ENCODE data around the gene SPESP1.
"Not testable (repeated sequence)": the region's sequence is repeated elsewhere in the genome, so short reads cannot be mapped to it uniquely, and the experiment has no call there.

The SPESP1 gene

DNA sequence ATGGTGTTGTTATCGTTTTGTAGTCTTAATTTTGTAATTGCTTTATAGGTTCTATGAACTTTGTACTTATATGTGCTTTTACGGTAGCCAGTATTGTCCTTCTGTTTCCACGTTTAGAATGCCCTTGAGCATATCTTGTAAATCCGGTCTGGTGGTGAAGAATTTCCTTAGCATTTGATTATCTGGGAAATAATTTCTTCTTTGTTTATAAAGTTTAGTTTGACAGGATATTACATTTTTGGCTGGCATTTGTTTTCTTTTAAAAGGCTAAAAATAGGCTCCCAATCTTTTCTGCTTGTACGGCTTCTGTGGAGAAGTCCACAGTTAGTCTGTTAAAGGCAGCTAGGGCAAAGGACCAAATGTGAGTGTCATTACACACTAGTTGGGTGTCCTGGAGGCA is 36.7 kb downstream of the SPESP1 start:
- DNase-seq: no peak

DNA sequence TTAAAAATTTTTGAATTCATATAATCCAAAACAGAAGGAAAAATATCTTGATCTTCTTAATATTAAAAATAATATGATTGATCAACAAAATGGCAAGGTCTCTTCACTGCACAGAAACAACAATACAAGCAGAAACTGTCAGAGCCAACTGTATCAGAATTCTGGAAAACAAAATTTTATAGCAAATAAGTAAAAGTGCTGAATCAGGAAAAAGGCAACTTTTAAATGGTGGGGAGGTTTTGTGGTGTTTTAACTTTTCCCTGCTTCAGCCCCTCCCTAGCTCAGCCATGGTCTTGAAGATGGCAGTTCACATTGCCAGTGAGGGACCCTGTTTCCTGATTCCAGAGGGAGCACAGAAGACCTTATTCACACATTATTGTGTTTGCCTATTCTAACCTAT is 37.6 kb downstream of the SPESP1 start:
- DNase-seq: no peak

DNA sequence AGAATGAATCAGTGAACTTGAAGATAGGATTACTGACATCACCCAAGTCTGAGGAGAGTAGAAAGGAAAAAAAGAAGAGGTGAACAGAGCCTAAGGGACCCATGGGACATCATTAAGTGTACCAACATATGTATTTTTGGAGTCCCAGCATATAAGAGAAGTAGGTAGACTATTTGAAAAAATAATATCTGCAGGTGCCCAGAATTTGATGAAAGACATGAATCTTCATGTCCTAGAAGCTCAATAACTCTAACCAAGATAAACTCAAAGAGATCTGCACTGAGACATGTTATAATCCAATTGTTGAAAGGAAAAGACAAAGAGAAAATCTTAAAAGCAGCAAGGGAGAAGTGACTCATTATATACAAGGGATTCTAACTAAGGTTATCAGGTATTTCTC is 39.0 kb downstream of the SPESP1 start:
- no peak for DNase-seq

DNA sequence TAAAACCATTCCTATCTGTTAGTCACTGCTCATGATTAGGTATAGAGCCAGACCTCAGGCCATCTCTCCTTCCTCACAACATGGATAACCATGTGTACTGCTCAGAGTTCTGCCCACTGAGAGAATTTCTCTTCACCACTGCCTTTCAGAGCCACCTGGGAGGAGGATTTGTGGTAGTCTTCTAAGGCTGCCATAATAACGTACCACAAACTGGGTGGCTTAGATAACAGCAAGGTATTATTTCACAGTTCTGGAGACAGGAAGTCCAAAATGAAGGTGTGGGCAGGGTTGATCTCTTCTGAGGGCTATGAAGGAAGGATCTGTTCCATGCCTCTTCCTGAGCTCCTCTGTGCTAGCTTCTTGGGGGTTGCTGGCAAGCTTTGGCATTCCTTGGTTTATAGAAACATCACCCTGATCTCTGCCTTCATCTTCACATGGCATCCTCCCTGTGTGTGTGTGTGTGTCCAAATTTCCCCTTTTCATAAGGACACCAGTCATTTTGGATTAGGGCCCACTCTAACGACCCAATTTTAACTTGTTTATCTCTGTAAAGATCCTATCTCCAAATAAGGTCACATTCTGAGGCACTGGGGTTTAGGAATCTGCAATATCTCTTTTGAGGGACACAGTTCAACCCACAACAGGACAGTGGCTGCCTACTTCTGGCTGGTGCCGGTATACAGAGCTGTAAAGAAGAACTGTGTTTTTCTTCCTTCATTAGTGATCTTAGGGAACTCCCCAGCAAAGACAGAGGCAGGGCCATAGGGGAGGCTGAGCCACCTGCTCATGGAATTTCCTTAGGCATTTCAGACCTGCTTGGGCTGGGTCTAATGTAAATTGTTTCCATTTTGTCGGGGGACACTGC is 42.1 kb downstream of the SPESP1 start:
- DNase-seq: no peak

GRCh38 chr15:68975651-68976160 is 45.4 kb downstream of the SPESP1 start:
- DNase-seq: not testable (repeated sequence)

DNA sequence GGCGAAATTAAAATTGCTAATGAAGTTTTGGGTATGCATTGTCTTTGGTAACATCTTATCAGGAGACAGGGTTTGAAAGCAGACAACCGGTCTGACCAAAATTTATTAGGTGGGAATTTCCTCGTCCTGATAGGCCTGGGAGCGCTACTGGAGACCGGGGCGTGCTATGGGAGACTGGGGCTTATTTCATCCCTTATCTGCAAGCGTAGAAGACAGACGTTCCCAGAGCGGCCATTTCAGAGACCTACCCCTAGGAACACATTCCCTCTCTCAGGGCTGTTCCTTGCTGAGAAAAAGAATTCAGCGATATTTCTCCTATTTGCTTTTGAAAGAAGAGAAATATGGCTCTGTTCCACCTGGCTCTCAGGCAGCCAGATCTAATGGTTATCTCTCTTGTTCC is 47.1 kb downstream of the SPESP1 start:
- DNase-seq: not testable (repeated sequence)

DNA sequence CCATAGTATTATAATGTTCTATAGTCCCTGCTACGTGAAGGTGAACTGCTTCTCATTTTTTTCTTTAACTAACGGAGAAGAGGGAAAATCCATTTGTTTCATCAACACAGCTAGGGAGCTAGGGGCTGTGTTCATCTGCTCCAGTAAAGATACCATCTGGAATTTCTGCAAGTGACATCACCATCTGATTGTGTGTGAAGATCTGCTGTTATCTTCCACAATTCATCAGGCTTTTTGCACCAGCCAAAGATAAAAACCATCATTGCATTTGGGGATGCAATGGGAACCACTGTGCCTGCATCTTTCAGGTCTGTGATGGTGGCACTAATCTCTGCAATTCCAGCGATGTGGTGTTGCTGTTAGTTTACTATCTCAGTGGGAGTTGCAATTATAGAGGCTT is 48.7 kb downstream of the SPESP1 start:
- DNase-seq: no peak

DNA sequence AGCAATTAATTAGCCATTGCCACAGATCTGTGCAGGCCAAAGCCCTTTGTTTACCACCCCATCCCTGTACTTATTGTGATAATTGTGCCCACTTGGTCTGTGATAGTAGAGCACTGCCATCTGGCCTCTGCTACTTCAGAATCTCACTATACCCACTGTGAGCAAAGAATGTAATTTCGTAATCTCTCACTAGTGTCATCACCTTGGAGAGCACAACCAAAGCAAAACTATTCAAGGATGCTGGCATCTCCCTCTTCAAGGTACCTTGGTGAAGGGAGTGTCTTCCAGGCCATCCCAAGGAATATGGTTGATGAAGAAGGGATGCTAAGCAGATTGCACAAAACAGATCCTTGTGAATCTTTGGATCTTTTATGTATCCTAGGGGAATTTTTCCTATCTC is 49.5 kb downstream of the SPESP1 start:
- no peak for DNase-seq

GRCh38 chr15:68980786-68981185 is 50.5 kb downstream of the SPESP1 start:
- no peak for DNase-seq

GRCh38 chr15:68981941-68982340 is 51.6 kb downstream of the SPESP1 start:
- DNase-seq: no peak

GRCh38 chr15:68982976-68983563 is 52.7 kb downstream of the SPESP1 start:
- no peak for DNase-seq

DNA sequence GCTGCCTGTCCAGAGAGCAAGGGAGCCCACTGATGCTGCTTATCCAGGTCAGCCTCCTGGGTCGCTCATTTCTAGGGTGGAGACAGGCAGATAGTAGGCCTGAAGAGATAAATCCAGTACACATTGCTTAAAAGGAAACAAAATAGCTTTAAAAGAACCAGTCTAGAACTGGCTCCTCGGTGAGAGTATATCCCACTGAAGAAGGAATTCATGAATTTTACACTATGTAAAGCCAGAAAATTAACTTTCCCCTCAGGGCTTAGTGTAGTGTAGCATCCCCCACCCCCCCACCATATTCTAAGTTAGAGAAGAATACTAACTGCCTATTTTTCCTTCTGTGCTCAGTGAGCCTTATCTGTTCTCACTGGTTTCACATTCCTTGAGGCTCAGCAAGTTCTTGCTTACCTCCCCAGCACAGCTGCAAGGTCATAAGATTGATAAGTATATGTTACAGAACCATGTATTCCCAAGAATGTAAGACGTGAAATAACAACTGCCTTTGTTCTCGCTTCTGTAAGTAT is 53.7 kb downstream of the SPESP1 start:
- DNase-seq: no peak

DNA sequence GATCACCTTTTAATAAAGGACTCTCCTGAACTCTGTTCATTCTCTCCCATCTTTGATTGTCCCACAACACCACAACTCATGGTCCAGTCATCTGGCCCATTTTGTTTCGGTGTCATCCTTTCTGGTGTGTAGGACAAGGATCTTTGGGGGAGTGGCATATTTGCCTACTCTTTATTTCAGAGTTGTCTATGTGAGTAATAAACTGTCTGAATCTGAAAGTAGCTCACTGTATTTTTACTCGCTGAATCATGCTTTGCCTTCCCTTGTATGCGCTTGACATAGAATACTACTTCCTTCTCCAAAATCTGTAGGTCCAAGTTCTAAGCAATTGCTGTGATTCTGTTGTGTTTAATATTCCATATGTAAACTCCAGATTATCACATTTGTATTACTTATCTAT is 54.3 kb downstream of the SPESP1 start:
- no peak for DNase-seq

- no peak for DNase-seq
Measured at GRCh38 chr15:68985361-68985891, 55.1 kb downstream of the SPESP1 start.

GRCh38 chr15:68986322-68986721 is 56.0 kb downstream of the SPESP1 start:
- DNase-seq: no peak

DNA sequence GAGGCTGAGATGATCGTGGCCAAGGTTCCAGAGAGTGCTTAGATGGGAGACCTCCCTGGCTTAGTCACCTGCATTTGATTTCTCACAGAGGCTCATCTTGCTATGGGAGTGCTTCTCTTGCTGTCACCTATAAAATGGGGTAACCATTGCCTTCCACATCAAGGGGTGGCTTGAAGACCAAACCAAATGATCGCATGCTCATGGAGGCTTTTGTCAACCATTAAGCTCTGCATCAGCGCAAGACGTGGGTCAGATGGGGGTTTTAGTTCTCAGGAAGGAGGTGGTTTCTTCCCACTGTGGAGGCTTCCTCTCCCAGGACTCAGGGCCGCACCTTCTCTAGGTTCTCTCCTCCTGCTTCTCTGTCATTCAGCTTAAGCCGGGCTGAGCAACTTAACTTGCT is 56.8 kb downstream of the SPESP1 start:
- no peak for DNase-seq

DNA sequence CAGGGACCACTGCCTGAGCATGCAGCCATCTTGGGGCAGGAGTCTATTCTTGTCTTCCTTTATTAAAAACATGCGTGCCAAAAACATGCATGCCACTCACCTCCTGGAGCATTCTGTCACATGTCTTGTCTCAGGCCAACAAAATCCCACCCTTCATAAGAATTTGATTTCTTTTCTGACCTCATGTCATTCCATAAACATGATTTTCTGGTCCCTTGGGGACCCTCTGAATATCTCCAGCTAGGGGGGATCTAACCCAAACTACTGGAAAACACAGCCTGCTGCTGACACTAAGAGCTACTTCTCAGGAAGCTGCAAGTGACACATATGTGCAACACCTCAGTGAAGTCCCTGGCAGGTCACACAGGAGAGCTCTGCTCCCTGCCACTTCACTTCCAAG is 57.4 kb downstream of the SPESP1 start:
- DNase-seq: no peak

DNA sequence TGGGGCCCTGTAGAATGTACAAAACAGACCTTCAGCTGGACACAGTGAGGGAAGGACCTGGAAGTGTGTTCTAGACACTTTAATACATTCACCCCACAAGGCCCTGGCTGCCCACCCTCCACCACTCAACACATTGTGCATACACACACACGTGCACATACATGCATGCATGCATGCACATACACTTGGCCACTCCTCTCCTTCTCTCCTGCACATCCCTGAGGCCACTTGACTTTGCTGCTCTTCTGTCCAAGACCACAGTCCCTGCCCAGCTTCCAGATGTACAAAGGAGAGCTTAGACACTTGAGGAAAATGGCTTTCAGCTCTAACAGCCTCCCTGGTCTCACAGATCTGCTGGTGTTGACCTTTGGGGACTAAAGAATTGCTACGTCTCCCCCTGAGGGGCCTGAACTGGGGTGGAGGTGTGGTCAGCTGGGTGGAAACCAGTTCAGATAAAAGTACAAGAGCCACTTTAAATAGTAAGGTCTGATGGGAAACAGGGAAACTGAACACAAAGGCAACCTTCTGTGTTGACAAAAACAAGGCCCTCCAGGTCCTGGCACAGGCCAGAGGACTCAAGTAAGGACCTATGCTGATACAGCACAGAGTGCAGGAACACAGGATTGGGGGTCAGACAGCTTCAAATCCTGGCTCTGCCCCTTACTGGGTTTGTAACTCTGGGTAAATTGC is 59.4 kb downstream of the SPESP1 start:
- no peak for DNase-seq

DNA sequence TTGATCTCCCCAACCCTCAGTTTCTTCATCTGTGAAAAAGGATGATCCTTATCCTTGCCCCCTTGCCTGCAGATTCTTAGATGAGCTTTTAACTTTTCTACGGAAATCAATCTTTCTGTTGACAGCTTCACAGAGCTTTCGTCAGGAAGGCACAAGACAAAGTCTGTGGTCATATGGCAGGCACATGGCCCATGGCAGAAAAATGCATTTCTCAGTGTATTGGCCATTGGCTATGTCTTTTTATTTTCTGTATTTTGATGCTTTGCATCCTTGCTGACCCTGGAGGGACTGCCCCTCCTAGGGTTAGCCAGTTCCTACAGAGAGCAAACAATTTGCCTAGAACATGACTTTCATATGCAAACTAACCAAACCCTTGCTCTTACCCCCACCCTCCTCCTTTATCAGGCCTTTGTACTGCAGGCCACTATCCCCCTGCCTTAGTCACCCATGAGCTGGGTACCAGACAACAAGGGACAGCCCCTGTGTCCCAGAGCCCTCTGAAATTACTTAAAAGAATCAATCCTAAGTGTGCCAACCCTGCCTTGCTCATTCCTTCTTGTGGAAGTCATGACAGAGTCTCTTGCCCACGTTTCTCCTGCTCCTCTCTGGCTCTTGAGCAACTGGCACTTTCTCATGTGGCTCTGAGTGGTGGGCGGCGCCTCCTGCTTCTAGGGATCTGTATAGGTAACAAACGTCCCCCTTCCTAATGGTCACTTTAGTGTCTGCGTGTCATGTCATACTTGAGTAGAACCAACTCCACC is 60.1 kb downstream of the SPESP1 start:
- DNase-seq: no peak

GRCh38 chr15:68990992-68991500 is 60.7 kb downstream of the SPESP1 start:
- no peak for DNase-seq

DNA sequence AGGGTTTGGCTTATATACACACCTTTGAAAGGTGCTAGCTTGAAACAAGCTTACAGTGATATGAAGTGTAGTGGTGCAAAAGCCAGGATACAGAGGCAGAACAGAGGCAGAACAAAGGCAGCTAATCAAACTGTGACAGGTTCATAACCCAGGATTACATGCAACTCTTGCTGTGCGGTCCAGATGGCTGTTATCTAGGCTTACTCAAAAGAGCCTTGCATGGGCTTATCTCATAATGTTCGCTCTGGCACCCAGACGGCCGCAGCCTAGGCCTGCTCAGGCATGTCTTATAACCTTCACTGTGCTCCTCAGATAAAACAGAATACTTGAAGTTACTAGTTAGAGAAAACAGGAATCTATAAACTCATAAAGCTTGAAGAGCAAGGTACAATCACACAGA is 61.4 kb downstream of the SPESP1 start:
- peak; percentile 58 for DNase-seq

GRCh38 chr15:68992696-68993095 is 62.4 kb downstream of the SPESP1 start:
- no peak for DNase-seq
